Vagina (tissue), 2 donors: ENCODE measurements around the gene GP1BA.

Source experiments
- POLR2AphosphoS5 ChIP-seq, 2 donors: sonication (generic); formaldehyde crosslinking; IDR thresholded peaks; one replicate each; pipeline ENCODE4 v1.9.0; 2017; ENCODE audit warnings: antibody characterized with exemption in 2 of 2, mild to moderate bottlenecking in 2 of 2, low read depth in 1 of 2; ENCODE audit not compliant: insufficient read depth in 1 of 2
- TF ChIP-seq, protein P1 (sequence below), 3 experiments: fragments of 450-650 bp in 2 of 3; fragments of 200-600 bp in 1 of 3; sonication (generic) in 1 of 3; IDR thresholded peaks; one replicate each; pipeline ENCODE4 v1.5.1; 2017 to 2019; ENCODE audit warnings: antibody characterized with exemption in 3 of 3, mild to moderate bottlenecking in 2 of 3, moderate library complexity in 2 of 3

DNA sequence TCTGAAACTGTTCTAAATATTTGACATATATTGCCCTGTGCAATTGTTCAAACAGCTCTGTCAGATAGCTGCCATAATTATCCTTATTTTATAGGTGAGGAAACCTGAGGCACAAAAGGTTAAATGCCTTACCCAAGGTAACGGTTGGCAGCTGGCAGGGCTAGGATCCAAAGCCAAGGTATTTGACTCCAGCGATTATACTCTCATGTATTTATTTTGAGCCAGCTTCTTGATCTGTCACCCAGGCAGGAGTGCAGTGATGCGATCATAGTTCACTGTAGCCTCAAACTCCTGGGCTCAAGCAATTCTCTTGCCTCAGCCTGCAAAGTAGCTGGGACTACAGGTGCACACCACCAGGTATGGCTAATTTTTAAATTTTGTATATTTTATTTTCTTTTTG lies 26.0 kb downstream of the GP1BA start:
- TF ChIP-seq, protein P1, sequence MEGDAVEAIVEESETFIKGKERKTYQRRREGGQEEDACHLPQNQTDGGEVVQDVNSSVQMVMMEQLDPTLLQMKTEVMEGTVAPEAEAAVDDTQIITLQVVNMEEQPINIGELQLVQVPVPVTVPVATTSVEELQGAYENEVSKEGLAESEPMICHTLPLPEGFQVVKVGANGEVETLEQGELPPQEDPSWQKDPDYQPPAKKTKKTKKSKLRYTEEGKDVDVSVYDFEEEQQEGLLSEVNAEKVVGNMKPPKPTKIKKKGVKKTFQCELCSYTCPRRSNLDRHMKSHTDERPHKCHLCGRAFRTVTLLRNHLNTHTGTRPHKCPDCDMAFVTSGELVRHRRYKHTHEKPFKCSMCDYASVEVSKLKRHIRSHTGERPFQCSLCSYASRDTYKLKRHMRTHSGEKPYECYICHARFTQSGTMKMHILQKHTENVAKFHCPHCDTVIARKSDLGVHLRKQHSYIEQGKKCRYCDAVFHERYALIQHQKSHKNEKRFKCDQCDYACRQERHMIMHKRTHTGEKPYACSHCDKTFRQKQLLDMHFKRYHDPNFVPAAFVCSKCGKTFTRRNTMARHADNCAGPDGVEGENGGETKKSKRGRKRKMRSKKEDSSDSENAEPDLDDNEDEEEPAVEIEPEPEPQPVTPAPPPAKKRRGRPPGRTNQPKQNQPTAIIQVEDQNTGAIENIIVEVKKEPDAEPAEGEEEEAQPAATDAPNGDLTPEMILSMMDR (IDR thresholded peaks at IDR 0.05) = no peak
- TF ChIP-seq POLR2AphosphoS5 (IDR thresholded peaks at IDR 0.05; ENCODE audit: insufficient read depth in 1 of 2, low read depth in 1 of 2) = no peak
